HEK293 (cell line): ENCODE results near the gene TAGLN.

ENCODE experiments used
- CTCF ChIA-PET: fragments of 350-600 bp; formaldehyde crosslinking; extraction: SDS; loops from one replicate; lab custom pipeline; 2021; ENCODE audit warnings: antibody characterized with exemption; lab: Yijun Ruan, JAX
- POLR2A ChIA-PET: fragments of 300-600 bp; formaldehyde crosslinking; extraction: SDS; loops from one replicate; lab custom pipeline; 2020; ENCODE audit warnings: antibody characterized with exemption, inconsistent platforms; lab: Yijun Ruan, JAX
- H3K27ac ChIP-seq: fragments of 200-500 bp; sonication (Bioruptor generic); 2 replicates; pipeline ENCODE4 v1.5.1; 2014; ENCODE audit warnings: low read depth, low read length, control low read depth, inconsistent platforms; ENCODE audit errors: extremely low read depth
- H3K36me3 ChIP-seq, 2 experiments: fragments of 200-500 bp in 1 of 2; sonication (Bioruptor generic) in 1 of 2; 1 replicate in 1 of 2; 2 replicates in 1 of 2; pipeline ENCODE4 v1.5.1; 2014 to 2017; ENCODE audit warnings: inconsistent platforms in 2 of 2, low read length in 2 of 2; ENCODE audit not compliant: control insufficient read depth in 2 of 2, insufficient read depth in 1 of 2
- H3K4me1 ChIP-seq: fragments of 200-500 bp; sonication (Bioruptor generic); 2 replicates; pipeline ENCODE4 v1.5.1; 2014; ENCODE audit warnings: mild to moderate bottlenecking, low read length, inconsistent platforms; ENCODE audit not compliant: control insufficient read depth, insufficient read depth
- H3K4me3 ChIP-seq: 2 replicates; pipeline ENCODE4 v1.5.1; 2011; ENCODE audit warnings: low read depth, mild to moderate bottlenecking, control low read depth, low read length, moderate library complexity
- H3K9me3 ChIP-seq: fragments of 200-500 bp; sonication (Bioruptor generic); 2 replicates; pipeline ENCODE4 v1.5.1; 2014; ENCODE audit warnings: low read depth, low read length, inconsistent platforms; ENCODE audit not compliant: control insufficient read depth, insufficient read depth
- ATF2 ChIP-seq: fragments of 450-650 bp; formaldehyde crosslinking; IDR thresholded peaks from 2 replicates; pipeline ENCODE4 v1.5.1; 2016; ENCODE audit warnings: missing biosample characterization, missing genetic modification characterization, low read depth
- EGR2 ChIP-seq: fragments of 450-650 bp; formaldehyde crosslinking; IDR thresholded peaks from 2 replicates; pipeline ENCODE4 v1.5.1; 2016; ENCODE audit warnings: low read depth, missing biosample characterization, missing genetic modification characterization
- ZBTB1 ChIP-seq: fragments of 450-650 bp; formaldehyde crosslinking; IDR thresholded peaks from 2 replicates; pipeline ENCODE4 v1.5.1; 2016; ENCODE audit warnings: missing biosample characterization, missing genetic modification characterization
- ZBTB44 ChIP-seq: fragments of 450-650 bp; IDR thresholded peaks from 2 replicates; pipeline ENCODE4 v1.5.1; 2018; ENCODE audit warnings: missing biosample characterization, mild to moderate bottlenecking, missing genetic modification characterization
- ZBTB49 ChIP-seq: fragments of 450-650 bp; formaldehyde crosslinking; IDR thresholded peaks from 2 replicates; pipeline ENCODE4 v1.5.1; 2016; ENCODE audit warnings: missing biosample characterization, missing genetic modification characterization, low read depth
- ZNF169 ChIP-seq: fragments of 450-650 bp; formaldehyde crosslinking; IDR thresholded peaks from 2 replicates; pipeline ENCODE4 v1.5.1; 2016; ENCODE audit warnings: missing biosample characterization, missing genetic modification characterization
- ZNF184 ChIP-seq: fragments of 450-650 bp; IDR thresholded peaks from 2 replicates; pipeline ENCODE4 v1.5.1; 2018; ENCODE audit warnings: missing biosample characterization, mild to moderate bottlenecking, missing genetic modification characterization
- ZNF24 ChIP-seq: fragments of 450-650 bp; formaldehyde crosslinking; IDR thresholded peaks from 2 replicates; pipeline ENCODE4 v1.5.1; 2016; ENCODE audit warnings: missing biosample characterization, missing genetic modification characterization
- ZNF302 ChIP-seq: fragments of 450-650 bp; formaldehyde crosslinking; IDR thresholded peaks from 2 replicates; pipeline ENCODE4 v1.5.1; 2016; ENCODE audit warnings: missing biosample characterization, missing genetic modification characterization, low read depth
- ZNF341 ChIP-seq: fragments of 450-650 bp; formaldehyde crosslinking; IDR thresholded peaks from 2 replicates; pipeline ENCODE4; 2016; ENCODE audit warnings: low read depth, missing biosample characterization, missing genetic modification characterization
- ZNF366 ChIP-seq: fragments of 450-650 bp; formaldehyde crosslinking; conservative IDR thresholded peaks from 2 replicates; pipeline ENCODE4 v1.5.1; 2016; ENCODE audit warnings: missing biosample characterization, missing genetic modification characterization
- ZNF426 ChIP-seq: fragments of 450-650 bp; formaldehyde crosslinking; IDR thresholded peaks from 2 replicates; pipeline ENCODE4 v1.5.1; 2017; ENCODE audit warnings: missing biosample characterization, missing genetic modification characterization, mild to moderate bottlenecking, inconsistent platforms, moderate library complexity
- ZNF473 ChIP-seq: fragments of 450-650 bp; formaldehyde crosslinking; IDR thresholded peaks from 2 replicates; pipeline ENCODE4 v1.5.1; 2017; ENCODE audit warnings: missing biosample characterization, missing genetic modification characterization
- TF ChIP-seq, protein P1 (sequence below): fragments of 450-650 bp; formaldehyde crosslinking; IDR thresholded peaks from 2 replicates; pipeline ENCODE4 v1.5.1; 2017; ENCODE audit warnings: missing biosample characterization, missing genetic modification characterization
- TF ChIP-seq, protein P2 (sequence below): fragments of 450-650 bp; formaldehyde crosslinking; IDR thresholded peaks from 2 replicates; pipeline ENCODE4 v1.5.1; 2016; ENCODE audit warnings: missing biosample characterization, missing genetic modification characterization
- TF ChIP-seq, protein P3 (sequence below): fragments of 450-650 bp; formaldehyde crosslinking; IDR thresholded peaks from 2 replicates; pipeline ENCODE4 v1.5.1; 2016; ENCODE audit warnings: missing biosample characterization, missing genetic modification characterization

The TAGLN gene

DNA sequence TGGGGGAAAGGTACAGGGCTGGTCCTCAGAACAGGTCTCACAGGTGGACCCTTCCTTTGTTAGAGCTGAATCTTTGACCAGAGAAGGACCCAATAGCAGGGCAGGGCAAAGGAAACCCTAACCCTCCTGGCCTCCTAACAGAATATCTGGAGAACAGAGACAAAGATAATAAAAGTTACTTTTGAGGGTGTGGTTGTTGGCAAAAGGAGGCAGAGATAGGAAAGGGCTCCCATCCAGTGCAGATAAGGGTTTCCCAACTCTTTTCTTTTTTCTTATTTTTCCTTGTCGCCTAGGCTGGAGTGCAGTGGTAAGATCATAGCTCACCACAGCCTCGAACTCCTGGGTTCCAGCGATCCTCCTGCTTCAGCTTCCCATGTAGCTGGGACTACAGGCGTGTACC lies 20.8 kb downstream of the TAGLN start:
- ChIA-PET CTCF (interaction anchor here (1.1 to 4.0 kb wide), 2 partner anchors 39 to 489 kb away, joined by 3 to 39 read pairs; no protein-coding TSS in a partner anchor), POLR2A (interaction anchor here (0.6 to 1.3 kb wide), 3 partner anchors 11 to 55 kb away, joined by 3 to 5 read pairs (median 3); partner anchors contain the start of gene PCSK7)
- Histone ChIP-seq H3K4me3 (no peak overlapping the region), H3K9me3 (no peaks in the 10 kb centered on the region), H3K27ac (no peak overlapping the region), H3K36me3 (peaks cover 0 to 83% of the 10 kb centered on the region in 2 experiments; a peak in 1 of 3 replicates), H3K4me1 (peaks cover 3% of the 10 kb centered on the region; the same call in 1 of the 2 replicates)
- no peak for TF ChIP-seq ZNF341 (tag by site-specific recombination)
- TF ChIP-seq ZNF24: no peak
- TF ChIP-seq ZNF169 (tag by site-specific recombination): no peak
- TF ChIP-seq ZNF426 (tag by site-specific recombination): no peak
- TF ChIP-seq, protein P1, sequence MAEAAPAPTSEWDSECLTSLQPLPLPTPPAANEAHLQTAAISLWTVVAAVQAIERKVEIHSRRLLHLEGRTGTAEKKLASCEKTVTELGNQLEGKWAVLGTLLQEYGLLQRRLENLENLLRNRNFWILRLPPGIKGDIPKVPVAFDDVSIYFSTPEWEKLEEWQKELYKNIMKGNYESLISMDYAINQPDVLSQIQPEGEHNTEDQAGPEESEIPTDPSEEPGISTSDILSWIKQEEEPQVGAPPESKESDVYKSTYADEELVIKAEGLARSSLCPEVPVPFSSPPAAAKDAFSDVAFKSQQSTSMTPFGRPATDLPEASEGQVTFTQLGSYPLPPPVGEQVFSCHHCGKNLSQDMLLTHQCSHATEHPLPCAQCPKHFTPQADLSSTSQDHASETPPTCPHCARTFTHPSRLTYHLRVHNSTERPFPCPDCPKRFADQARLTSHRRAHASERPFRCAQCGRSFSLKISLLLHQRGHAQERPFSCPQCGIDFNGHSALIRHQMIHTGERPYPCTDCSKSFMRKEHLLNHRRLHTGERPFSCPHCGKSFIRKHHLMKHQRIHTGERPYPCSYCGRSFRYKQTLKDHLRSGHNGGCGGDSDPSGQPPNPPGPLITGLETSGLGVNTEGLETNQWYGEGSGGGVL (tag by site-specific recombination): no peak
- no peak for TF ChIP-seq ATF2 (tag by site-specific recombination)
- no peak for TF ChIP-seq EGR2 (tag by site-specific recombination)
- no peak for TF ChIP-seq ZNF302 (tag by site-specific recombination)
- no peak for TF ChIP-seq ZNF366 (tag by site-specific recombination)
- TF ChIP-seq ZBTB1 (tag by site-specific recombination): no peak
- no peak for TF ChIP-seq ZBTB49 (tag by site-specific recombination)
- TF ChIP-seq ZNF473 (tag by site-specific recombination): no peak
- TF ChIP-seq ZNF184: no peak
- TF ChIP-seq ZBTB44: no peak
- TF ChIP-seq, protein P2, sequence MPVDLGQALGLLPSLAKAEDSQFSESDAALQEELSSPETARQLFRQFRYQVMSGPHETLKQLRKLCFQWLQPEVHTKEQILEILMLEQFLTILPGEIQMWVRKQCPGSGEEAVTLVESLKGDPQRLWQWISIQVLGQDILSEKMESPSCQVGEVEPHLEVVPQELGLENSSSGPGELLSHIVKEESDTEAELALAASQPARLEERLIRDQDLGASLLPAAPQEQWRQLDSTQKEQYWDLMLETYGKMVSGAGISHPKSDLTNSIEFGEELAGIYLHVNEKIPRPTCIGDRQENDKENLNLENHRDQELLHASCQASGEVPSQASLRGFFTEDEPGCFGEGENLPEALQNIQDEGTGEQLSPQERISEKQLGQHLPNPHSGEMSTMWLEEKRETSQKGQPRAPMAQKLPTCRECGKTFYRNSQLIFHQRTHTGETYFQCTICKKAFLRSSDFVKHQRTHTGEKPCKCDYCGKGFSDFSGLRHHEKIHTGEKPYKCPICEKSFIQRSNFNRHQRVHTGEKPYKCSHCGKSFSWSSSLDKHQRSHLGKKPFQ: no peak
- TF ChIP-seq, protein P3, sequence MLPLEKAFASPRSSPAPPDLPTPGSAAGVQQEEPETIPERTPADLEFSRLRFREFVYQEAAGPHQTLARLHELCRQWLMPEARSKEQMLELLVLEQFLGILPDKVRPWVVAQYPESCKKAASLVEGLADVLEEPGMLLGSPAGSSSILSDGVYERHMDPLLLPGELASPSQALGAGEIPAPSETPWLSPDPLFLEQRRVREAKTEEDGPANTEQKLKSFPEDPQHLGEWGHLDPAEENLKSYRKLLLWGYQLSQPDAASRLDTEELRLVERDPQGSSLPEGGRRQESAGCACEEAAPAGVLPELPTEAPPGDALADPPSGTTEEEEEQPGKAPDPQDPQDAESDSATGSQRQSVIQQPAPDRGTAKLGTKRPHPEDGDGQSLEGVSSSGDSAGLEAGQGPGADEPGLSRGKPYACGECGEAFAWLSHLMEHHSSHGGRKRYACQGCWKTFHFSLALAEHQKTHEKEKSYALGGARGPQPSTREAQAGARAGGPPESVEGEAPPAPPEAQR (tag by site-specific recombination): no peak
